ENCODE results near the gene CES2.

The CES2 gene

GRCh38 chr16:66898207-66898606 lies 37.1 kb upstream of the CES2 start:
- TF ChIP-seq CTCF (IDR thresholded peaks at IDR 0.05; ENCODE audit: insufficient read depth, low read depth, low read length, missing control alignments), result no peak
- no peak overlapping the region for H3K4me3 ChIP-seq (ENCODE audit: low read length)
- peak; percentile 92 for DNase-seq (ENCODE audit: low read depth)

GRCh38 chr16:66898933-66899309 lies 36.4 kb upstream of the CES2 start:
- no peak overlapping the region for H3K4me3 ChIP-seq (ENCODE audit: low read length)
- no peak for DNase-seq (ENCODE audit: low read depth)
- no peak for TF ChIP-seq CTCF (IDR thresholded peaks at IDR 0.05; ENCODE audit: insufficient read depth, low read depth, low read length, missing control alignments)

- no peak for TF ChIP-seq CTCF (IDR thresholded peaks at IDR 0.05; ENCODE audit: insufficient read depth, low read depth, low read length, missing control alignments)
- DNase-seq (ENCODE audit: low read depth), result no peak
- H3K4me3 ChIP-seq (ENCODE audit: low read length), result no peak overlapping the region
These were observed 35.9 kb upstream of the CES2 start for GRCh38 chr16:66899310-66899944.

- peak; percentile 81 for DNase-seq (ENCODE audit: low read depth)
- TF ChIP-seq CTCF (IDR thresholded peaks at IDR 0.05; ENCODE audit: insufficient read depth, low read depth, low read length, missing control alignments), result no peak
- H3K4me3 ChIP-seq (ENCODE audit: low read length), result no peak overlapping the region
These were observed 35.2 kb upstream of the CES2 start for GRCh38 chr16:66899945-66900710.

- DNase-seq (ENCODE audit: low read depth), result no peak
- no peak for TF ChIP-seq CTCF (IDR thresholded peaks at IDR 0.05; ENCODE audit: insufficient read depth, low read depth, low read length, missing control alignments)
- no peak overlapping the region for H3K4me3 ChIP-seq (ENCODE audit: low read length)
These were observed 34.4 kb upstream of the CES2 start for GRCh38 chr16:66900721-66901441.

- DNase-seq (ENCODE audit: low read depth), result no peak
- no peak for TF ChIP-seq CTCF (IDR thresholded peaks at IDR 0.05; ENCODE audit: insufficient read depth, low read depth, low read length, missing control alignments)
- no peak overlapping the region for H3K4me3 ChIP-seq (ENCODE audit: low read length)
These were observed 33.7 kb upstream of the CES2 start for GRCh38 chr16:66901626-66902025.
